Psoas muscle (tissue), 8 donors: ENCODE results near the gene CDH20. TPM values are rescaled to one million over a fixed set of nuclear protein-coding genes. Genes with fewer than 3 reads are reported as not detected.

Experiments
- ATAC-seq, 4 donors: fragments of 200-7000 bp; cut with Tn5 transposase; one replicate each; pipeline ENCODE4 v1.9.1; 2020; ENCODE audit warnings: moderate library complexity in 3 of 4, mild to moderate bottlenecking in 2 of 4
- DNase-seq, 2 donors: peaks; one replicate each; pipeline ENCODE4 v3.0.0-alpha.2; 2020
- H3K27ac ChIP-seq: fragments of 200-600 bp; one replicate; pipeline ENCODE4 v1.8.0; 2022
- H3K27me3 ChIP-seq, 3 donors: fragments of 200-600 bp in 1 of 3; one replicate each; pipeline versions ENCODE4 v1.6.1 to v1.8.0; 2013 to 2022; ENCODE audit warnings: low read length in 2 of 3, mild to moderate bottlenecking in 2 of 3, moderate library complexity in 1 of 3; ENCODE audit not compliant: insufficient read depth in 3 of 3
- H3K36me3 ChIP-seq, 2 donors: fragments of 200-600 bp in 1 of 2; one replicate each; pipeline versions ENCODE4 v1.6.1 to v1.8.0; 2013 to 2022; ENCODE audit warnings: low read depth in 1 of 2, mild to moderate bottlenecking in 1 of 2, moderate library complexity in 1 of 2; ENCODE audit not compliant: insufficient read depth in 1 of 2
- H3K4me1 ChIP-seq: fragments of 200-600 bp; one replicate; pipeline ENCODE4 v1.8.0; 2022
- H3K4me3 ChIP-seq: fragments of 200-600 bp; one replicate; pipeline ENCODE4 v1.8.0; 2022; ENCODE audit warnings: mild to moderate bottlenecking
- H3K9me3 ChIP-seq: fragments of 200-600 bp; one replicate; pipeline ENCODE4 v1.8.0; 2022
- CTCF ChIP-seq: fragments of 200-600 bp; IDR thresholded peaks from one replicate; pipeline ENCODE4 v1.8.0; 2022; ENCODE audit warnings: antibody characterized with exemption
- WGBS, 3 donors: extraction: QIAGEN DNeasy Blood & Tissue Kit; methylation state at CpG; one replicate each; pipeline versions ENCODE4 v1.1.6 to v1.1.7; 2013; 5-methylcytosine and 5-hydroxymethylcytosine counted together
- intact Hi-C, 2 donors: fragments of 100-400 bp; cut with DNase I; formaldehyde crosslinking; loops; one replicate each; pipeline versions ENCODE4 v1.11.0 to v1.14.2; 2022
- polyA plus RNA-seq, 3 donors: library from polyadenylated mRNA; stranded (reverse); fragments of 200-250 nt; gene quantifications; one replicate each; pipeline ENCODE4 v1.2.3, GENCODE V29; 2013
- total RNA-seq, 4 donors: library from RNA; stranded (reverse); fragmentation: NEBNext Ultra II Directional in 2 of 4; extraction: Animal tissue kit (Norgen Biotek cat#: 25700) in 2 of 4; gene quantifications; one replicate each; pipeline versions ENCODE4 v1.2.1 to v1.2.4, GENCODE V29; 2021 to 2023
- donor health status: healthy with polysubstance abuse.
- donor health status: DM: no; HTN: no; CAD: no; lungs with moderate emphysema.
- donor health status: Bipolar disorder and iron deficiency.
- donor health status: healthy.
- donor health status: DM: yes; HTN: yes; CAD: no.
- donor health status: DM: no; HTN: no; CAD: no.
- donor health status: DM: no; HTN: no; CAD: no.
- donor health status: DM: yes; HTN: yes; CAD: no.

CDH20 gene
- total and polyA plus RNA-seq, 7 donors: 0.10 to 16.3 (median 2.6) TPM

- Histone ChIP-seq H3K4me3 (peak overlapping the region; percentile 2), H3K36me3 (no peaks in the 10 kb centered on the region), H3K9me3 (no peaks in the 10 kb centered on the region), H3K4me1 (no peaks in the 10 kb centered on the region), H3K27ac (no peak overlapping the region), H3K27me3 (no peaks in the 10 kb centered on the region)
- DNase-seq (no peak), ATAC-seq (no peak)
- WGBS, 3 donors: 24 to 42% (median 26%) methylated on average over 8 of the region's 8 CpGs
- intact Hi-C loops: no loop called here
- no peak for TF ChIP-seq CTCF
These were observed 262.5 kb downstream of the CDH20 start for GRCh38 chr18:61595615-61596251.

- WGBS, 3 donors: 29 to 37% (median 30%) methylated on average over 3 of the region's 3 CpGs
- intact Hi-C loops: no loop called here
- Histone ChIP-seq H3K36me3 (no peaks in the 10 kb centered on the region), H3K9me3 (no peaks in the 10 kb centered on the region), H3K27me3 (no peaks in the 10 kb centered on the region), H3K4me1 (no peaks in the 10 kb centered on the region), H3K4me3 (no peak overlapping the region), H3K27ac (no peak overlapping the region)
- TF ChIP-seq CTCF: no peak
- DNase-seq: no peak
- ATAC-seq: no peak
These were observed 263.1 kb downstream of the CDH20 start for GRCh38 chr18:61596296-61596695.

- 76 to 97% (median 80%) methylated on average over 1 of the region's 1 CpG for WGBS, 3 donors
- no peak for ATAC-seq
- H3K36me3 ChIP-seq: no peaks in the 10 kb centered on the region
- no peak for TF ChIP-seq CTCF
- no peaks in the 10 kb centered on the region for H3K4me1 ChIP-seq
- intact Hi-C loops: no loop called here
- DNase-seq: no peak
- H3K27ac ChIP-seq: no peak overlapping the region
- no peaks in the 10 kb centered on the region for H3K9me3 ChIP-seq
- no peaks in the 10 kb centered on the region for H3K27me3 ChIP-seq
- H3K4me3 ChIP-seq: no peak overlapping the region
These were observed 264.1 kb downstream of the CDH20 start for GRCh38 chr18:61597316-61597715.

GRCh38 chr18:61600422-61600821 lies 267.2 kb downstream of the CDH20 start:
- Histone ChIP-seq H3K27ac (no peak overlapping the region), H3K36me3 (no peaks in the 10 kb centered on the region), H3K4me3 (no peak overlapping the region), H3K4me1 (no peaks in the 10 kb centered on the region), H3K27me3 (no peaks in the 10 kb centered on the region), H3K9me3 (no peaks in the 10 kb centered on the region)
- no peak for TF ChIP-seq CTCF
- ATAC-seq (no peak), DNase-seq (no peak)
- intact Hi-C loops: no loop called here
- WGBS, 3 donors: 81 to 91% (median 91%) methylated on average over 4 of the region's 4 CpGs

- peaks cover 5% of the 10 kb centered on the region for H3K4me1 ChIP-seq
- intact Hi-C loops: no loop called here
- H3K27ac ChIP-seq: no peak overlapping the region
- ATAC-seq (no peak), DNase-seq (no peak)
- H3K9me3 ChIP-seq: no peaks in the 10 kb centered on the region
- no peaks in the 10 kb centered on the region for H3K36me3 ChIP-seq
- no peak for TF ChIP-seq CTCF
- H3K27me3 ChIP-seq: no peaks in the 10 kb centered on the region
- no peak overlapping the region for H3K4me3 ChIP-seq
- 96 to 99% (median 96%) methylated on average over 2 of the region's 2 CpGs for WGBS, 3 donors
These were observed 269.6 kb downstream of the CDH20 start for GRCh38 chr18:61602836-61603235.
